GM12874 (cell line): Measurements from ENCODE around the gene BTBD2.

Experiments used
- TF ChIP-seq, protein P1 (sequence below): IDR thresholded peaks from 2 replicates; pipeline ENCODE4 v1.5.1; 2011; ENCODE audit warnings: low read depth, mild to moderate bottlenecking, control low read depth, low read length, moderate library complexity; ENCODE audit not compliant: insufficient read depth

The BTBD2 gene

DNA sequence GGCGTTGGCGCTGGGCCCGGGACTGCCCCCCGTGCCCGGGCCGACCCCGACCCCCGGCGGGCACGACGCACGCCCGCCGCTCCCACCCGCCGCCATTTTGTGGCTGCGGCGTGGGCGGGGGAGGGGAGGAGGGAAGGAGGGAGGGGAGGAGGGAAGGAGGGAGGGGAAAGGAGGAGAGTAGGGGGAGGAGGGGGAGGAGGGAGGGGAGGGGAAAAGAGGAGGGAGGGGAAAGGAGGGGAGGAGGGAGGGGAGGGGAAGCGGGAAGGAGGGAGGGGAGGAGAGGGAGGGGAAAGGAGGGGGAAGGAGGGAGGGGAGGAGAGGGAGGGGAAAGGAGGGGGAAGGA, at the start of gene BTBD2:
Gene BTBD2, minus strand, starts transcription at position 107 of the 343 bp plus-strand sequence. Its CDS starts 11 bp downstream, at position 96.
- TF ChIP-seq, protein P1, sequence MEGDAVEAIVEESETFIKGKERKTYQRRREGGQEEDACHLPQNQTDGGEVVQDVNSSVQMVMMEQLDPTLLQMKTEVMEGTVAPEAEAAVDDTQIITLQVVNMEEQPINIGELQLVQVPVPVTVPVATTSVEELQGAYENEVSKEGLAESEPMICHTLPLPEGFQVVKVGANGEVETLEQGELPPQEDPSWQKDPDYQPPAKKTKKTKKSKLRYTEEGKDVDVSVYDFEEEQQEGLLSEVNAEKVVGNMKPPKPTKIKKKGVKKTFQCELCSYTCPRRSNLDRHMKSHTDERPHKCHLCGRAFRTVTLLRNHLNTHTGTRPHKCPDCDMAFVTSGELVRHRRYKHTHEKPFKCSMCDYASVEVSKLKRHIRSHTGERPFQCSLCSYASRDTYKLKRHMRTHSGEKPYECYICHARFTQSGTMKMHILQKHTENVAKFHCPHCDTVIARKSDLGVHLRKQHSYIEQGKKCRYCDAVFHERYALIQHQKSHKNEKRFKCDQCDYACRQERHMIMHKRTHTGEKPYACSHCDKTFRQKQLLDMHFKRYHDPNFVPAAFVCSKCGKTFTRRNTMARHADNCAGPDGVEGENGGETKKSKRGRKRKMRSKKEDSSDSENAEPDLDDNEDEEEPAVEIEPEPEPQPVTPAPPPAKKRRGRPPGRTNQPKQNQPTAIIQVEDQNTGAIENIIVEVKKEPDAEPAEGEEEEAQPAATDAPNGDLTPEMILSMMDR, result no peak

GRCh38 chr19:2064788-2065524, 49.4 kb upstream of the BTBD2 start:
- TF ChIP-seq, protein P1, result no peak

- TF ChIP-seq, protein P1, result no peak
Measured at GRCh38 chr19:2064395-2064787, 48.9 kb upstream of the BTBD2 start.

- TF ChIP-seq, protein P1, result no peak
Measured at GRCh38 chr19:2063824-2064223, 48.3 kb upstream of the BTBD2 start.

- TF ChIP-seq, protein P1, result no peak
Measured at GRCh38 chr19:2062770-2063169, 47.3 kb upstream of the BTBD2 start.

- TF ChIP-seq, protein P1, result no peak
Measured at GRCh38 chr19:2062389-2062729, 46.8 kb upstream of the BTBD2 start.

- TF ChIP-seq, protein P1, result peak; percentile 14; the same call in 1 of the 2 replicates
Measured at GRCh38 chr19:2061495-2062388, 46.2 kb upstream of the BTBD2 start.
